ENCODE measurements around the gene ERRFI1.

Gene ERRFI1

GRCh38 chr1:8003438-8004112 is 22.5 kb downstream of the ERRFI1 start:
- no peak for DNase-seq

- no peak for DNase-seq
Measured at GRCh38 chr1:8002921-8003320, 23.2 kb downstream of the ERRFI1 start.

- no peak for DNase-seq
Measured at GRCh38 chr1:8002329-8002910, 23.7 kb downstream of the ERRFI1 start.

- DNase-seq: no peak
Measured at GRCh38 chr1:7995437-7995836, 30.7 kb downstream of the ERRFI1 start.

- no peak for DNase-seq
Measured at GRCh38 chr1:7994827-7995226, 31.3 kb downstream of the ERRFI1 start.

GRCh38 chr1:7993593-7994479 is 32.3 kb downstream of the ERRFI1 start:
- DNase-seq: no peak

GRCh38 chr1:7992885-7993284 is 33.2 kb downstream of the ERRFI1 start:
- no peak for DNase-seq

- no peak for DNase-seq
Measured at GRCh38 chr1:7991504-7992440, 34.3 kb downstream of the ERRFI1 start.

- DNase-seq: no peak
Measured at GRCh38 chr1:7989762-7990428, 36.2 kb downstream of the ERRFI1 start.

- DNase-seq: no peak
Measured at GRCh38 chr1:7988576-7988975, 37.5 kb downstream of the ERRFI1 start.

- no peak for DNase-seq
Measured at GRCh38 chr1:7987528-7987927, 38.6 kb downstream of the ERRFI1 start.

- DNase-seq: no peak
Measured at GRCh38 chr1:7985851-7986612, 40.1 kb downstream of the ERRFI1 start.

GRCh38 chr1:7984811-7985210 is 41.3 kb downstream of the ERRFI1 start:
- DNase-seq: no peak

GRCh38 chr1:7983086-7983778 is 42.9 kb downstream of the ERRFI1 start:
- DNase-seq: no peak

- no peak for DNase-seq
Measured at GRCh38 chr1:7980984-7981383, 45.1 kb downstream of the ERRFI1 start.

- peak; percentile 29 to 48 for DNase-seq
Measured at GRCh38 chr1:7975212-7975865, 50.8 kb downstream of the ERRFI1 start.

GRCh38 chr1:7973086-7973485 is 53.0 kb downstream of the ERRFI1 start:
- no peak for DNase-seq

GRCh38 chr1:7972285-7972684 is 53.8 kb downstream of the ERRFI1 start:
- DNase-seq: no peak

- no peak for DNase-seq
Measured at GRCh38 chr1:7971024-7971423, 55.1 kb downstream of the ERRFI1 start.

- no peak for DNase-seq
Measured at GRCh38 chr1:7970246-7970645, 55.9 kb downstream of the ERRFI1 start.
